DMS 273 (cell line): ENCODE measurements around the gene BCL10.

Experiments used
- DNase-seq: peaks from one replicate; lab custom pipeline; 2025; ENCODE audit not compliant: unreplicated experiment; lab: John Stamatoyannopoulos, UW

The BCL10 gene

DNA sequence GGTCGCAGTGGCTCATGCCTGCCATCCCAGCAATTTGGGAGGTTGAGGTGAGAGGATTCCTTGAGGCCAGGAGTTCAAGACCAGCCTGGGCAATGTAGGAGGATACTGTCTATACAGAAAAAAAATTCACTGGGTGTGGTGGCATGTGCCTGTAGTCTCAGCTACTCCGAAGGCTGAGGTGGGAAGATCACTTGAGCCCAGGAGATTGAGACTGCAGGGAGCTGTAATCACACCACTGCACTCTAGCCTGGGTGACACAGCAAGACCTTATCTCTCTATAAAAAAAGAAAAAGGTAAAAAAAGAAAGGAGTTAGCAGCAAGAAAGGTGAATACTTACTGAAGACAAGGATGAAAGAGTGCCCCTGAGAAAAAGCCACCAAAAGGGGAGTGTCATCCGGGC, 23.7 kb upstream of the BCL10 start:
- no peak for DNase-seq

GRCh38 chr1:85297855-85298629, 21.6 kb upstream of the BCL10 start:
- DNase-seq: peak; percentile 41

- DNase-seq: no peak
Measured at GRCh38 chr1:85297538-85297854, 21.1 kb upstream of the BCL10 start.

- no peak for DNase-seq
Measured at GRCh38 chr1:85296980-85297379, 20.5 kb upstream of the BCL10 start.

- DNase-seq: no peak
Measured at GRCh38 chr1:85295654-85296053, 19.2 kb upstream of the BCL10 start.

DNA sequence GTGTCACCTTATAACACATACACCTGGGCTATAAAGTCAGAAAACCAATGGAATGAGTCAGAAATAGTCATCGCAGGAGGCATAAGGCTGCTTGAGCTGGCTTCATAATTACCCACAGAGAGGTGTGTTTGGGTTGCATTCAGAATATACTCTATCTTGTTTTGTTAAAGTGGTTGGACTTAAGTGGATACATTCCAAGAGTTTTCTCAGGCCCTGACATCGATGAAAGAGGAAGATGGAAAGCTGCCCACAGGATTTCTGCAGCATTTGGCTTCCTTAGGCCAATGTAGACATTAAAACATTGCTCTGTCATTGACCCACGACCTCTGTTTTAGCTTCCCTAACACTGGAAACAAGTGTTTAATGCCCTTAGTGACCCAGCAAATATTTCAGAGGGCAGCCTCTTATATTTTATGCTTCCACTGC, 18.6 kb upstream of the BCL10 start:
- no peak for DNase-seq

DNA sequence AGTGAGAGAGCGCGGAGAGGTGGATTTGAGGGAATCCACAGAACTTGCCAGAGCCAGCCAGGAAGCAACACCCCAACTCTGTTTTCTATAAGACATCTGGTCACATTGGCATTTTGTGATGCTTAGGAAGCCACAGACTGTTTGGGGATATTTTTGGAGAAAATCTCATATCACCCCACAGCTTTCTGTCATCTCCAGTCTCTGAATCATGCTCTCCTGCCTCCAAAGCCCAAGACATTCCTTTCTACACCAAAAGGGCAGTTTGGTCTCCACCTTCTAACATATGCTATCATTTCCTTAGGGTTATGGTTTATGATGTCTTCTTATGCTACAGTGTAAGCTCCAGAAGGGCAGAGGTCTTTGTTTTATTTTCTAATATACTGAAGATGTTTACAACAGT, 14.4 kb upstream of the BCL10 start:
- no peak for DNase-seq

DNA sequence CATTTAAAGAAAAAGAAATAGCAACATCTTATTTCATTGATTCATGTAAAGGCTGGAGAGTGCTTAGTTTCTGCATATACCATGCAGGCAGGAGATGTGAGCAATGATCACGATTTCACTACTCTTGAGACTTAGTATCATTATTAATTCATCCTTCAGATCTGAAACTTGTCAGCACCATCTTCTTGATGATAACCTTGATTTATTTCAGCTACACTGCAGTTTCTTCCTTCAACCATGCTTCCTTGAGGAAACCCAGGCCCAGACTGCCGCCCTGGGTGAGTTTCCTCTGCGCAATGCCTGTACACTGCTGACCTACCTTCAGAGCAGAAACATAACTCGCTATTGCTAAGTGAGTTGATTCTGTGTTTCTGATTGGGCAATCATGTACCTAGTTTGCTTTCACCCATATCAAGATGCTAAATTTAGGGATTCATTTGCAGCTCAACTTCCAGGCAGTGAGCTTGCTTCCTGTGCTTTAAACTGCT, 13.5 kb upstream of the BCL10 start:
- no peak for DNase-seq

- DNase-seq: no peak
Measured at GRCh38 chr1:85289207-85289847, 12.9 kb upstream of the BCL10 start.

DNA sequence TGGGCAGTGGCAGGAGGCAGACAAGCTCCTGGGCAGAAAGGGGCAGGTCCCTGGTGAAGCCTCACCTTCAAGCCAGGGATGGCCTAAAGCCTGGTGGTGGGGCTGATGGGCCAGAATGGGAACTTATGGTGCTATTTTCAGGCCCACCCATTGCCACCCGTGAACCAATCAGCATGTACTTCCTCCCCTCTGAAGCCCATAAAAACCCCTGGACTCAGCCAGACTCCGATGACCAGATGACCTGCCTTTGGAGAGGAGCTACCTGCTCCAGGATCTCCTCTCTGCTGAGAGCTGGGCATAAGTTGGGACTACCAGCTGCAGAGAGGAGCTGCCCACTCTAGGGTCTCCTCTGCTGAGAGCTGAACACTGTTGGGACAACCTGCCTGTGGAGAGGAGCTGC, 7.8 kb upstream of the BCL10 start:
- no peak for DNase-seq

- DNase-seq: peak; percentile 48
Measured at GRCh38 chr1:85283475-85284199, 7.2 kb upstream of the BCL10 start.

- DNase-seq: peak; percentile 23
Measured at GRCh38 chr1:85282424-85282823, 6.0 kb upstream of the BCL10 start.

DNA sequence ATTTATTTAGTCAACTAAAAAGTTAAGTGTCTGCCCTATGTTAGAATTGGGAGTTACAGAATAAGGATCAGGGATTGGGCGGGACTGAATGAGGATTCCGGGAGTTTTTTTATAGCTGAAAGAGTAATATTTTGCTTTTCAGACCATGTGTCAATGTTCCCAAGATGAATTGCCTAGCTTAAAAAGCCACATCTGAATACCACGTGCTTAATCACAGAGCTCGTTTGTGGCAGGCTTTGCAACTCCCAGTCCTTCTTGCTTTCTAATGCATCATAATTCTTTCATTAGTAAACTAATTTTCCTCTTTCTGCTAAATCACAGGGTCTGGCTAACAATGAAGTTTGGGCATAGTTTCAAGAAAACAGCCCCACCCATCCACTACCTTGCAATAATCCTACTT, 4.2 kb upstream of the BCL10 start:
- DNase-seq: no peak

GRCh38 chr1:85279458-85280080, 3.1 kb upstream of the BCL10 start:
- no peak for DNase-seq

DNA sequence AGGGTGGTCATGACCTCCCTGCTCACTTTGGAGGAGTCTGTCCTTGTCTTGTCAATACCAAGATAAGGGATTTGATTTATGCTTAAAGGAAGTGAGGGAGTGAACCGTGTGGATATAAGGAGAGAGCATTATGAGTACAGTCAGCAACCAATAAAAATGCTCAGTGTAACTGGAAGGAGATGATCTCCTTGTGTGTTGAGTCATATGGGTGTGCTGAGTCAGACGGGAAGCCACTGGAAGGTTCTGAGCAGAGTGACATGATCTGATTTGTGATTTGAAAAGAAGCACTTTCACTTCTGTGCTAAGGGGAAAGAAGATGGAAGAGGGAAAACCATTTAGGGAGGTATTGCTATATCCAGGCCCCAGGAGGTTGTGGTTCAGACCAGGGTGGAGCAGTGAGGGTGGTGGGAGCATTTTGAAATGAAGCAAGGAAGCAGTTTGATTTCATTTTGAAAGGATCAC, 2.5 kb upstream of the BCL10 start:
- no peak for DNase-seq

- no peak for DNase-seq
Measured at GRCh38 chr1:85277802-85278201, 1.4 kb upstream of the BCL10 start.

- no peak for DNase-seq
Measured at GRCh38 chr1:85276978-85277639, 677 bp upstream of the BCL10 start.

GRCh38 chr1:85275701-85276214, 674 bp downstream of the BCL10 start:
- DNase-seq: peak; percentile 47

GRCh38 chr1:85274969-85275453, 1.4 kb downstream of the BCL10 start:
- peak; percentile 39 for DNase-seq

GRCh38 chr1:85273397-85273796, 3.0 kb downstream of the BCL10 start:
- no peak for DNase-seq
